GM12891 (cell line): Measurements from ENCODE around the gene CREB5.

Source experiments
- POLR2A ChIP-seq: IDR thresholded peaks from 2 replicates; pipeline ENCODE4 v1.6.1; 2011; ENCODE audit warnings: low read depth, low read length, control low read depth
- POLR2AphosphoS5 ChIP-seq: IDR thresholded peaks from 2 replicates; pipeline ENCODE4 v1.6.1; 2011; ENCODE audit warnings: low read depth, low read length, control low read depth
- SPI1 ChIP-seq: IDR thresholded peaks from 2 replicates; pipeline ENCODE4 v1.6.1; 2011; ENCODE audit warnings: low read depth, low read length, control low read depth

GRCh38 chr7:28643188-28643569 is 230.9 kb downstream of the CREB5 start:
- TF ChIP-seq POLR2A: no peak
- TF ChIP-seq POLR2AphosphoS5: no peak
- no peak for TF ChIP-seq SPI1
